A549 treated with AZD9567 at 1 μM for 4 hours (cell line): ENCODE data around the gene LUC7L3. TPM values are rescaled to one million over a fixed set of nuclear protein-coding genes. Genes with fewer than 3 reads are reported as not detected.

ENCODE experiments used
- total RNA-seq: library from RNA; stranded (reverse); fragments of 200-300 nt; extraction: Qiagen RNA extraction; gene quantifications from 5 replicates; pipeline ENCODE4 v1.2.3, GENCODE V29; 2022; ENCODE audit not compliant: insufficient read depth

The LUC7L3 gene
- 72.0 to 142 TPM (median 95.1 TPM) in 5 replicates for total RNA-seq

GRCh38 chr17:50719144-50719923, at the start of gene LUC7L3:
Gene LUC7L3, plus strand, starts transcription at chr17:50719603. Its CDS starts 130 bp downstream, at chr17:50719733.

GRCh38 chr17:50707289-50708049, 11.9 kb upstream of the LUC7L3 start, which contains the start of gene ANKRD40:
Gene ANKRD40, minus strand, starts transcription at chr17:50707914. Its CDS starts 260 bp downstream, at chr17:50707654.

DNA sequence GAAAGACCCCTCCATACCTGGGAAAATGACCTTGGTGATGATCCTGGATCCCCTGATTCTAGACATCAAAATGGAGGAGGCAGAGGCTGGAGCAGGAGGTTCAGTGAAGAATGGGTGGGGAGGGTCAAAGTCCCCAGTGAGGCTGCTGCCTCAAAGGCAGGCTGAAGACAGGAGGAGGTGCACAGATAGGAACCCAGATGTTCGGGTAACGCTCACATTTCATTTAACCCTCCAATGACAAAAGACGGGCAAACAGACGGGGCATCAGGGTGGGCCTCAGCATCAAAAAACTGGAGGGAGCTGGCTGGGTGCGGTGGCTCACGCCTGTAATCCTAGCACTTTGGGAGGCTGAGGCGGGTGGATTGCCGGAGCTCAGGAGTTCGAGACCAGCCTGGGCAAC, 48.0 kb downstream of the LUC7L3 start, which contains the start of gene ANKRD40CL:
Gene ANKRD40CL (minus strand): TSS at position 73 of the 400 bp plus-strand sequence. CDS start 605 bp downstream, outside the sequence.

Other genes with a start within 250 kb of the LUC7L3 start
- 21.7 to 38.2 TPM (median 34.6 TPM) in 5 replicates for gene RSAD1, start 240.7 kb upstream of the LUC7L3 start, total RNA-seq
- gene MYCBPAP, start 211.2 kb upstream of the LUC7L3 start, total RNA-seq: 0.38 to 3.2 TPM (median 0.53 TPM) in 5 replicates
- gene EPN3, start 186.9 kb upstream of the LUC7L3 start, total RNA-seq: 0.07 to 0.16 TPM (median 0.11 TPM) in 4 of 5 replicates, not detected in the other
- 57.5 to 87.2 TPM (median 83.8 TPM) in 5 replicates for gene SPATA20, start 172.4 kb upstream of the LUC7L3 start, total RNA-seq
- 1.5 to 3.9 TPM (median 3.6 TPM) in 5 replicates for gene CACNA1G, start 158.9 kb upstream of the LUC7L3 start, total RNA-seq
- 99.1 to 156 TPM (median 140 TPM) in 5 replicates for gene ABCC3, start 84.7 kb upstream of the LUC7L3 start, total RNA-seq
- 44.7 to 60.7 TPM (median 47.0 TPM) in 5 replicates for gene ANKRD40, start 11.7 kb upstream of the LUC7L3 start, total RNA-seq
- gene ANKRD40CL, start 47.9 kb downstream of the LUC7L3 start, total RNA-seq: not detected in 5 replicates
- 0.02 to 0.04 TPM (median 0.03 TPM) in 3 of 5 replicates, not detected in the others for gene WFIKKN2, start 116.0 kb downstream of the LUC7L3 start, total RNA-seq
- 67.8 to 119 TPM (median 74.5 TPM) in 5 replicates for gene TOB1, start 146.8 kb downstream of the LUC7L3 start, total RNA-seq